Keratinocyte (primary cell): Measurements from ENCODE around the gene TMPRSS13. TPM values are rescaled to one million over a fixed set of nuclear protein-coding genes. Genes with fewer than 3 reads are reported as not detected.

Experiments
- DNase-seq: peaks from one replicate; pipeline ENCODE4 v3.0.0-alpha.2; 2011; ENCODE audit warnings: low read depth, missing footprints, low spot score
- FAIRE-seq: peaks from 2 replicates; lab custom pipeline; 2011; peaks lifted over from hg19 to GRCh38; lab: Jason Lieb, UNC
- H2AFZ ChIP-seq: 2 replicates; pipeline ENCODE4 v1.6.0; 2012; ENCODE audit warnings: low read length, control low read depth, inconsistent platforms; ENCODE audit not compliant: control insufficient read depth
- H3K27ac ChIP-seq: 2 replicates; pipeline ENCODE4 v1.5.1; 2011; ENCODE audit warnings: low read length; ENCODE audit not compliant: control insufficient read depth, insufficient read depth
- H3K27me3 ChIP-seq: 3 replicates; pipeline ENCODE4 v1.6.0; 2011; ENCODE audit warnings: low read length; ENCODE audit not compliant: control insufficient read depth, insufficient read depth; ENCODE audit errors: extremely low read depth
- H3K36me3 ChIP-seq, 2 experiments: 2 replicates in 1 of 2; 3 replicates in 1 of 2; pipeline ENCODE4 v1.5.1; 2011; ENCODE audit warnings: low read length in 2 of 2, mild to moderate bottlenecking in 1 of 2; ENCODE audit not compliant: control insufficient read depth in 2 of 2, insufficient read depth in 2 of 2; ENCODE audit errors: extremely low read depth in 1 of 2
- H3K4me1 ChIP-seq: 3 replicates; pipeline ENCODE4 v1.5.1; 2011; ENCODE audit warnings: low read length; ENCODE audit not compliant: control insufficient read depth, insufficient read depth; ENCODE audit errors: extremely low read depth
- H3K4me2 ChIP-seq: 3 replicates; pipeline ENCODE4 v1.6.0; 2011; ENCODE audit warnings: low read depth, low read length; ENCODE audit not compliant: control insufficient read depth, insufficient read depth; ENCODE audit errors: extremely low read depth
- H3K4me3 ChIP-seq, 3 experiments: fragments of 200-600 bp in 1 of 3; sonication (generic) in 1 of 3; 2 replicates in 2 of 3; 3 replicates in 1 of 3; pipeline ENCODE4 v1.5.1; 2011 to 2016; ENCODE audit warnings: low read length in 3 of 3, mild to moderate bottlenecking in 3 of 3, control low read depth in 2 of 3, inconsistent platforms in 1 of 3, low read depth in 1 of 3, mixed read lengths in 1 of 3, mixed run types in 1 of 3, moderate library complexity in 1 of 3; ENCODE audit not compliant: control insufficient read depth in 2 of 3, insufficient read depth in 2 of 3; ENCODE audit errors: extremely low read depth in 1 of 3
- H3K79me2 ChIP-seq: 2 replicates; pipeline ENCODE4 v1.6.0; 2012; ENCODE audit warnings: low read length; ENCODE audit not compliant: control insufficient read depth, insufficient read depth
- H3K9ac ChIP-seq: 3 replicates; pipeline ENCODE4 v1.6.0; 2011; ENCODE audit warnings: low read length; ENCODE audit not compliant: control insufficient read depth, insufficient read depth; ENCODE audit errors: extremely low read depth
- H3K9me1 ChIP-seq: 3 replicates; pipeline ENCODE4 v1.6.0; 2011; ENCODE audit warnings: low read length; ENCODE audit not compliant: control insufficient read depth, insufficient read depth; ENCODE audit errors: extremely low read depth
- H3K9me3 ChIP-seq: 2 replicates; pipeline ENCODE4 v1.5.1; 2012; ENCODE audit warnings: low read depth, low read length; ENCODE audit not compliant: control insufficient read depth
- H4K20me1 ChIP-seq: 3 replicates; pipeline ENCODE4 v1.6.0; 2011; ENCODE audit warnings: low read length; ENCODE audit not compliant: control insufficient read depth, insufficient read depth; ENCODE audit errors: extremely low read depth
- EZH2 ChIP-seq: IDR thresholded peaks from one replicate; pipeline ENCODE4 v1.6.1; 2012; ENCODE audit warnings: inconsistent platforms, mild to moderate bottlenecking, low read length, moderate library complexity
- dilution Hi-C: fragments of 300-500 bp; cut with MboI; formaldehyde crosslinking; loops from one replicate; pipeline ENCODE4 v1.7.0; 2020; ENCODE audit warnings: low sequenced_read_pairs; ENCODE audit not compliant: extremely low pct_ligation_motif_present
- polyA plus RNA-seq, 5 experiments: library from polyadenylated mRNA; depleted of rRNA in 3 of 5; stranded (reverse) in 3 of 5; stranded (forward) in 1 of 5; unstranded in 1 of 5; fragments of >200 nt; gene quantifications; 1 replicate in 1 of 5; 2 replicates in 3 of 5; 3 replicates in 1 of 5; pipeline versions ENCODE4 v1.2.1 to v1.2.3, GENCODE V29; 2011 to 2012; ENCODE audit warnings: missing spikeins in 2 of 5, low read depth in 1 of 5, low replicate concordance in 1 of 5
- TF ChIP-seq, protein P1 (sequence below), 3 experiments: IDR thresholded peaks in 1 of 3; conservative IDR thresholded peaks in 1 of 3; optimal IDR thresholded peaks in 1 of 3; 2 replicates in 2 of 3; 3 replicates in 1 of 3; pipeline versions ENCODE3 to v1.5.1; 2011; ENCODE audit warnings: low read length in 3 of 3, mild to moderate bottlenecking in 3 of 3, moderate library complexity in 2 of 3, control low read depth in 1 of 3, inconsistent platforms in 1 of 3; ENCODE audit not compliant: insufficient read depth in 2 of 3; ENCODE audit errors: extremely low read depth in 1 of 3

TMPRSS13 gene
- polyA plus RNA-seq, 1 donor (not counting 4 experiments of a cell fraction or from before 2014, with no cell fraction given), result 1.8 TPM

DNA sequence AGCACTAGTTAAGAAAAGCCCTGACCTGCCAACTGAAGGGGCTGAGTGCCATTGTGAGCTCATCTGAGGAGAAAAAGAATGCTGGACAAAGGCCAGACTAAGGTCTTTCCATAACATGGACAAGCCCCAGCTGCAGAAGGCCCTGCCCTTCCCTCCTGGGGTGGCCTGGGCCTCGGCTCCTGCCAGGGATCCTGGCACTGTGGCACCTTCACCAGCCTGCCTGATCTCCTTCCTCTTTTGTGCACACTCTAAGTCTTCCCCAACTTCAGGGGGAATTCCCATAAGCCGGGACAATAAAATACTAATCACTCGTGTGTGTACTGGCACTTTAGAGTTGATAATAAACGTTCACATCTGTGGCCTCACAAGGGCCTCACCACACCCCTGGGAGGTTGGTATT, 9.9 kb downstream of the TMPRSS13 start:
- Histone ChIP-seq H3K9ac (no peak overlapping the region), H4K20me1 (no peaks in the 10 kb centered on the region), H3K27me3 (peaks cover 7% of the 10 kb centered on the region), H3K9me3 (no peaks in the 10 kb centered on the region), H2AFZ (no peak overlapping the region), H3K4me3 (no peak overlapping the region), H3K9me1 (no peaks in the 10 kb centered on the region), H3K79me2 (no peaks in the 10 kb centered on the region), H3K27ac (no peak overlapping the region), H3K4me1 (no peaks in the 10 kb centered on the region), H3K36me3 (no peaks in the 10 kb centered on the region), H3K4me2 (no peak overlapping the region)
- TF ChIP-seq EZH2, result no peak
- TF ChIP-seq, protein P1, sequence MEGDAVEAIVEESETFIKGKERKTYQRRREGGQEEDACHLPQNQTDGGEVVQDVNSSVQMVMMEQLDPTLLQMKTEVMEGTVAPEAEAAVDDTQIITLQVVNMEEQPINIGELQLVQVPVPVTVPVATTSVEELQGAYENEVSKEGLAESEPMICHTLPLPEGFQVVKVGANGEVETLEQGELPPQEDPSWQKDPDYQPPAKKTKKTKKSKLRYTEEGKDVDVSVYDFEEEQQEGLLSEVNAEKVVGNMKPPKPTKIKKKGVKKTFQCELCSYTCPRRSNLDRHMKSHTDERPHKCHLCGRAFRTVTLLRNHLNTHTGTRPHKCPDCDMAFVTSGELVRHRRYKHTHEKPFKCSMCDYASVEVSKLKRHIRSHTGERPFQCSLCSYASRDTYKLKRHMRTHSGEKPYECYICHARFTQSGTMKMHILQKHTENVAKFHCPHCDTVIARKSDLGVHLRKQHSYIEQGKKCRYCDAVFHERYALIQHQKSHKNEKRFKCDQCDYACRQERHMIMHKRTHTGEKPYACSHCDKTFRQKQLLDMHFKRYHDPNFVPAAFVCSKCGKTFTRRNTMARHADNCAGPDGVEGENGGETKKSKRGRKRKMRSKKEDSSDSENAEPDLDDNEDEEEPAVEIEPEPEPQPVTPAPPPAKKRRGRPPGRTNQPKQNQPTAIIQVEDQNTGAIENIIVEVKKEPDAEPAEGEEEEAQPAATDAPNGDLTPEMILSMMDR (optimal IDR thresholded peaks at IDR 0.05 in 1 of 3, IDR thresholded peaks at IDR 0.05 in 1 of 3, conservative IDR thresholded peaks at IDR 0.05 in 1 of 3; ENCODE audit: extremely low read depth in 1 of 3, insufficient read depth in 2 of 3, low read length in 3 of 3), result no peak
- no peak for FAIRE-seq
- dilution Hi-C loops, result no loop called here
- no peak for DNase-seq

DNA sequence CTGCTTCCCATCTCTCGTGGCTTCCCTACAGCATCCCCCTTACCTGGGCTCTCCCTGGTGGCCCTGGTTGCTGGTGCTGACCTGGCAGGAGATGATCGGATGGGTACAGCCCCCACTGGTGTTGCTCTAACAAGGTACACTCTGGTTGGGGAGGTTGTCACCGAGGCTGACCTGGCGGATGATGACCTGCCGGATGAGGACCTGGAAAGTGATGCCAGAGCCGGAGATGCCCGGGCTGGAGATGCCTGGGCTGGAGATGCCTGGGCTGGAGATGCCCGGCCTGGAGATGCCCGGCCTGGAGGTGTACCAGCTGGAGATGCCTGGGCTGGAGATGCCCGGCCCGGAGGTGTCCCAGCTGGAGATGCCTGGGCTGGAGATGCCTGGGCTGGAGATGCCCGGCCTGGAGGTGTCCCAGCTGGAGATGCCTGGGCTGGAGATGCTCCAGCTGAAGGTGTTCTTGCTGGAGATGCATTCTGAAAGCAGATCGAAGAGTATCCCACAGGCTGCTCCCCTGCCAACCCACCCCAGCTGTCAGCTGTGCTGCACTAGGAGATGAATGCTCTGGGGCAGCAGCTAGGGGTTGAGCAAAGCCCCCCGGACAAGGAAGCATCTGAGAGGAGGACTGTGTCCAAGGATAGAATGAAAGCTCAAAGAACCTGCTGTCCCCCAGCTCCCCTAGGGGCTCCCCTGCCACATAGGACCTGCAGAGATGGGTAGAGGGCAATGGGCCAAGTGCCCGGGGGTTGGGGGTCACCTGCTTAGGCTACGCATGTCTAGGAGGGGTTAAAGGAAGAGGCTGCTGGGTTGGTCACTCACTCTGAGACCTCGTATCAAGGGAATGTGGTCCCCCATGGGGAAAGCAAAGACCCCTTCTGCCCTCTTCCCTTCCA, 10.6 kb downstream of the TMPRSS13 start:
- Histone ChIP-seq H3K4me3 (no peak overlapping the region), H3K9me1 (no peaks in the 10 kb centered on the region), H3K36me3 (no peaks in the 10 kb centered on the region), H2AFZ (no peak overlapping the region), H3K4me2 (no peak overlapping the region), H3K27me3 (peaks cover 11% of the 10 kb centered on the region), H3K4me1 (no peaks in the 10 kb centered on the region), H3K9ac (no peak overlapping the region), H4K20me1 (no peaks in the 10 kb centered on the region), H3K9me3 (no peaks in the 10 kb centered on the region), H3K27ac (no peak overlapping the region), H3K79me2 (no peaks in the 10 kb centered on the region)
- FAIRE-seq (no peak), DNase-seq (no peak)
- TF ChIP-seq, protein P1 (optimal IDR thresholded peaks at IDR 0.05 in 1 of 3, IDR thresholded peaks at IDR 0.05 in 1 of 3, conservative IDR thresholded peaks at IDR 0.05 in 1 of 3; ENCODE audit: extremely low read depth in 1 of 3, insufficient read depth in 2 of 3, low read length in 3 of 3), result no peak
- TF ChIP-seq EZH2, result no peak
- dilution Hi-C loops, result no loop called here
